Measurements from ENCODE around the gene TRMT1.
A peak's percentile ranks its signal among the peaks of the same experiment; 100 is the strongest.
"Not testable (repeated sequence)": the region's sequence is repeated elsewhere in the genome, so short reads cannot be mapped to it uniquely, and the experiment has no call there.

Gene TRMT1

GRCh38 chr19:13150187-13150930 is 33.8 kb upstream of the TRMT1 start, which contains the start of the genes IER2 and STX10:
IER2 (plus strand) TSS chr19:13150411; CDS start chr19:13153187, 2,776 bp downstream.
STX10 (minus strand) TSS chr19:13150375; CDS start chr19:13150173, 202 bp downstream.
- DNase-seq (ENCODE audit: low read depth) = peak; percentile 73

- no peak for DNase-seq (ENCODE audit: low read depth)
These were observed 33.2 kb upstream of the TRMT1 start for GRCh38 chr19:13149628-13150186.

GRCh38 chr19:13149173-13149627 is 32.7 kb upstream of the TRMT1 start:
- not testable (repeated sequence) for DNase-seq (ENCODE audit: low read depth)

- DNase-seq (ENCODE audit: low read depth) = no peak
These were observed 30.4 kb upstream of the TRMT1 start for GRCh38 chr19:13146763-13147563.

GRCh38 chr19:13139633-13140311 is 23.2 kb upstream of the TRMT1 start:
- no peak for DNase-seq (ENCODE audit: low read depth)

- DNase-seq (ENCODE audit: low read depth) = no peak
These were observed 22.3 kb upstream of the TRMT1 start for GRCh38 chr19:13138916-13139198.

GRCh38 chr19:13138171-13138915 is 21.8 kb upstream of the TRMT1 start:
- DNase-seq (ENCODE audit: low read depth) = no peak

GRCh38 chr19:13137290-13137794 is 20.8 kb upstream of the TRMT1 start:
- no peak for DNase-seq (ENCODE audit: low read depth)

- DNase-seq (ENCODE audit: low read depth) = no peak
These were observed 18.8 kb upstream of the TRMT1 start for GRCh38 chr19:13135068-13136062.

- no peak for DNase-seq (ENCODE audit: low read depth)
These were observed 18.1 kb upstream of the TRMT1 start for GRCh38 chr19:13134626-13135025.

- DNase-seq (ENCODE audit: low read depth) = no peak
These were observed 16.8 kb upstream of the TRMT1 start for GRCh38 chr19:13133241-13133870.

GRCh38 chr19:13132471-13133180 is 16.1 kb upstream of the TRMT1 start:
- DNase-seq (ENCODE audit: low read depth) = no peak

- no peak for DNase-seq (ENCODE audit: low read depth)
These were observed 14.4 kb upstream of the TRMT1 start for GRCh38 chr19:13130886-13131490.

GRCh38 chr19:13129384-13129783 is 12.8 kb upstream of the TRMT1 start:
- DNase-seq (ENCODE audit: low read depth) = no peak

GRCh38 chr19:13128583-13128982 is 12.0 kb upstream of the TRMT1 start:
- DNase-seq (ENCODE audit: low read depth) = no peak

GRCh38 chr19:13127811-13128575 is 11.5 kb upstream of the TRMT1 start:
- DNase-seq (ENCODE audit: low read depth) = no peak

GRCh38 chr19:13127051-13127450 is 10.5 kb upstream of the TRMT1 start:
- no peak for DNase-seq (ENCODE audit: low read depth)

Data from stimulated activated CD8-positive, alpha-beta memory T cell treated with anti-CD3 and anti-CD28 coated beads, Interleukin-15, amount 100 ng/mL, for 24 hours (primary cell).